ENCODE data around the gene UCHL3. TPM values are rescaled to one million over a fixed set of nuclear protein-coding genes. Genes with fewer than 3 reads are reported as not detected.

UCHL3 gene
- total RNA-seq, 3 donors from 2014 or later = 29.2 to 33.2 (median 29.6) TPM

GRCh38 chr13:75558145-75558840, 8.7 kb downstream of the UCHL3 start:
- H3K4me3 ChIP-seq = no peak overlapping the region
- H3K27ac ChIP-seq = no peak overlapping the region
- no peak for DNase-seq (ENCODE audit: low spot score in 2 of 2)
- H3K27me3 ChIP-seq = no peaks in the 10 kb centered on the region
- TF ChIP-seq CTCF (IDR thresholded peaks at IDR 0.05) (no peak), POLR2AphosphoS5 (IDR thresholded peaks at IDR 0.05) (no peak), POLR2A (IDR thresholded peaks at IDR 0.05) (no peak)
- no peaks in the 10 kb centered on the region for H3K9me3 ChIP-seq
- intact Hi-C loops (cut with DNase I; ENCODE audit: low total_unique reads) = no loop called here
- H3K36me3 ChIP-seq = no peaks in the 10 kb centered on the region
- H3K4me1 ChIP-seq = no peaks in the 10 kb centered on the region

GRCh38 chr13:75566658-75567057, 17.1 kb downstream of the UCHL3 start:
- no peaks in the 10 kb centered on the region for H3K4me1 ChIP-seq
- H3K9me3 ChIP-seq = no peaks in the 10 kb centered on the region
- TF ChIP-seq CTCF (IDR thresholded peaks at IDR 0.05) (no peak), POLR2A (IDR thresholded peaks at IDR 0.05) (no peak), POLR2AphosphoS5 (IDR thresholded peaks at IDR 0.05) (no peak)
- intact Hi-C loops (cut with DNase I; ENCODE audit: low total_unique reads) = no loop called here
- no peak overlapping the region for H3K4me3 ChIP-seq
- H3K27ac ChIP-seq = no peak overlapping the region
- no peak for DNase-seq (ENCODE audit: low spot score in 2 of 2)
- no peaks in the 10 kb centered on the region for H3K27me3 ChIP-seq
- no peaks in the 10 kb centered on the region for H3K36me3 ChIP-seq

GRCh38 chr13:75569576-75569975, 20.0 kb downstream of the UCHL3 start:
- no peak for TF ChIP-seq CTCF (IDR thresholded peaks at IDR 0.05)
- no peak for TF ChIP-seq POLR2AphosphoS5 (IDR thresholded peaks at IDR 0.05)
- no peak for TF ChIP-seq POLR2A (IDR thresholded peaks at IDR 0.05)
- H3K9me3 ChIP-seq = no peaks in the 10 kb centered on the region
- no peaks in the 10 kb centered on the region for H3K4me1 ChIP-seq
- no peak for DNase-seq (ENCODE audit: low spot score in 2 of 2)
- no peaks in the 10 kb centered on the region for H3K27me3 ChIP-seq
- no peak overlapping the region for H3K4me3 ChIP-seq
- no peak overlapping the region for H3K27ac ChIP-seq
- intact Hi-C loops (cut with DNase I; ENCODE audit: low total_unique reads) = no loop called here
- H3K36me3 ChIP-seq = no peaks in the 10 kb centered on the region

- no peak overlapping the region for H3K4me3 ChIP-seq
- intact Hi-C loops (cut with DNase I; ENCODE audit: low total_unique reads) = no loop called here
- no peaks in the 10 kb centered on the region for H3K4me1 ChIP-seq
- no peak overlapping the region for H3K27ac ChIP-seq
- TF ChIP-seq POLR2A (IDR thresholded peaks at IDR 0.05) = no peak
- TF ChIP-seq CTCF (IDR thresholded peaks at IDR 0.05) = no peak
- no peaks in the 10 kb centered on the region for H3K36me3 ChIP-seq
- no peak for DNase-seq (ENCODE audit: low spot score in 2 of 2)
- H3K9me3 ChIP-seq = no peaks in the 10 kb centered on the region
- no peaks in the 10 kb centered on the region for H3K27me3 ChIP-seq
Measured at GRCh38 chr13:75579529-75579928, 29.9 kb downstream of the UCHL3 start.

- H3K9me3 ChIP-seq = peaks cover 0 to 5% of the 10 kb centered on the region in 2 donors
- intact Hi-C loops (cut with DNase I; ENCODE audit: low total_unique reads) = no loop called here
- no peaks in the 10 kb centered on the region for H3K4me1 ChIP-seq
- H3K36me3 ChIP-seq = no peaks in the 10 kb centered on the region
- TF ChIP-seq CTCF (IDR thresholded peaks at IDR 0.05) (no peak), POLR2AphosphoS5 (IDR thresholded peaks at IDR 0.05) (no peak), POLR2A (IDR thresholded peaks at IDR 0.05) (no peak)
- H3K27me3 ChIP-seq = no peaks in the 10 kb centered on the region
- no peak for DNase-seq (ENCODE audit: low spot score in 2 of 2)
- no peak overlapping the region for H3K27ac ChIP-seq
- no peak overlapping the region for H3K4me3 ChIP-seq
Measured at GRCh38 chr13:75581874-75582640, 32.5 kb downstream of the UCHL3 start.
